Nephron progenitor cell (in vitro differentiated cells): ENCODE measurements around the gene MAP3K3.
A peak's percentile ranks its signal among the peaks of the same experiment; 100 is the strongest.

Experiments
- DNase-seq: peaks from one replicate; pipeline ENCODE4 v3.0.0; 2021
- H3K27ac Mint-ChIP-seq: 2 replicates; pipeline ENCODE4 v1.8.0; 2021; ENCODE audit warnings: mild to moderate bottlenecking, moderate library complexity, mixed read lengths
- H3K27me3 Mint-ChIP-seq: 2 replicates; pipeline ENCODE4 v1.8.0; 2021; ENCODE audit warnings: mild to moderate bottlenecking, low read depth, mixed read lengths; ENCODE audit not compliant: poor library complexity
- H3K36me3 Mint-ChIP-seq: 2 replicates; pipeline ENCODE4 v1.8.0; 2021; ENCODE audit warnings: low read depth, mixed read lengths
- H3K4me1 Mint-ChIP-seq: 2 replicates; pipeline ENCODE4 v1.8.0; 2021; ENCODE audit warnings: mixed read lengths
- H3K4me3 Mint-ChIP-seq: 2 replicates; pipeline ENCODE4 v1.8.0; 2021; ENCODE audit warnings: mild to moderate bottlenecking, moderate library complexity, mixed read lengths
- H3K9me3 Mint-ChIP-seq: 2 replicates; pipeline ENCODE4 v1.8.0; 2021; ENCODE audit warnings: mild to moderate bottlenecking, moderate library complexity, mixed read lengths
- TF ChIP-seq, protein P1 (sequence below): fragments of 200-600 bp; sonication (generic); IDR thresholded peaks from 2 replicates; pipeline ENCODE4 v1.5.0; 2021; ENCODE audit warnings: antibody characterized with exemption

MAP3K3 gene

DNA sequence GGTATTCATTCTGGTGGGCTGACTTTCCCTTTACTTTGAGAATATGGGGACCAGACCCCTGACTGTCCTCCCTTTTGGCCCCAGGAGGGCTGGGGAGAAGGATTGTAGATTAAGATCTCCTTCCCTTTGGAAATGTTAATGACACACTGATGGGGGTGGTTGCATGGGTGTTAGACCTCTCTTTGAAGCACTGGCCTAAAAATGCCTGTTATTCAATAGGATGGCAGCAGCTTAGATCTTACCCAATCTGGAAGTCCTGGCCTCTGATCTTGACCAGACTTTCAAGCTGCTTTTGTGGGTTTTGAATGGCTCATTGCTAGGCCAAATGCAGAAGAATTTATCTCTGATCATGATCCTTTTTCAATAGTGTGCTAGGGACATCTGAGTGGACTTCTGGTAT, 25.7 kb downstream of the MAP3K3 start:
- Mint-ChIP-seq H3K9me3 (no peaks in the 10 kb centered on the region), H3K27me3 (no peaks in the 10 kb centered on the region), H3K36me3 (peaks cover 15% of the 10 kb centered on the region), H3K27ac (no peak overlapping the region), H3K4me1 (peaks cover 10% of the 10 kb centered on the region), H3K4me3 (no peak overlapping the region)
- TF ChIP-seq, protein P1, sequence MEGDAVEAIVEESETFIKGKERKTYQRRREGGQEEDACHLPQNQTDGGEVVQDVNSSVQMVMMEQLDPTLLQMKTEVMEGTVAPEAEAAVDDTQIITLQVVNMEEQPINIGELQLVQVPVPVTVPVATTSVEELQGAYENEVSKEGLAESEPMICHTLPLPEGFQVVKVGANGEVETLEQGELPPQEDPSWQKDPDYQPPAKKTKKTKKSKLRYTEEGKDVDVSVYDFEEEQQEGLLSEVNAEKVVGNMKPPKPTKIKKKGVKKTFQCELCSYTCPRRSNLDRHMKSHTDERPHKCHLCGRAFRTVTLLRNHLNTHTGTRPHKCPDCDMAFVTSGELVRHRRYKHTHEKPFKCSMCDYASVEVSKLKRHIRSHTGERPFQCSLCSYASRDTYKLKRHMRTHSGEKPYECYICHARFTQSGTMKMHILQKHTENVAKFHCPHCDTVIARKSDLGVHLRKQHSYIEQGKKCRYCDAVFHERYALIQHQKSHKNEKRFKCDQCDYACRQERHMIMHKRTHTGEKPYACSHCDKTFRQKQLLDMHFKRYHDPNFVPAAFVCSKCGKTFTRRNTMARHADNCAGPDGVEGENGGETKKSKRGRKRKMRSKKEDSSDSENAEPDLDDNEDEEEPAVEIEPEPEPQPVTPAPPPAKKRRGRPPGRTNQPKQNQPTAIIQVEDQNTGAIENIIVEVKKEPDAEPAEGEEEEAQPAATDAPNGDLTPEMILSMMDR = no peak
- DNase-seq = no peak

DNA sequence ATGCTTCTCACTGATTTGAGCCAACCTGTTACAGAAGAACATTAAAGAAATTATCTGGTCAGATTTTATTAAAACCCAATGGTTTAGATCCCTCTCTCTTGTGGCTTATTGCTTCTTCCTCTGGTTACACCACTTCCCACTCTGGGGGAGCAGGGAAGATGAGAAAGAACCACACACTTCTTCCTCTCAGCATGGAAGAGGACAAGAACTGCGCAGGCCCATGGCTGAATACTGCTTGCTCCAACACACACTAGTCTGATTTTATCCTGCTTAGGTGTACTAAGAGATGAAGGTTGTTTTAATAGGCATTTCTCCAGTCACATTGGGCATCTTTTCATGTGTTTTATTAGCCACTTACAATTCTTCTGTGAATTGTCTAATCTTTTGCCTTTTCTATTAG, 27.6 kb downstream of the MAP3K3 start:
- no peak for DNase-seq
- Mint-ChIP-seq H3K27ac (no peak overlapping the region), H3K4me1 (peaks cover 26% of the 10 kb centered on the region), H3K27me3 (no peaks in the 10 kb centered on the region), H3K4me3 (no peak overlapping the region), H3K36me3 (peaks cover 21% of the 10 kb centered on the region), H3K9me3 (no peaks in the 10 kb centered on the region)
- TF ChIP-seq, protein P1 = no peak

DNA sequence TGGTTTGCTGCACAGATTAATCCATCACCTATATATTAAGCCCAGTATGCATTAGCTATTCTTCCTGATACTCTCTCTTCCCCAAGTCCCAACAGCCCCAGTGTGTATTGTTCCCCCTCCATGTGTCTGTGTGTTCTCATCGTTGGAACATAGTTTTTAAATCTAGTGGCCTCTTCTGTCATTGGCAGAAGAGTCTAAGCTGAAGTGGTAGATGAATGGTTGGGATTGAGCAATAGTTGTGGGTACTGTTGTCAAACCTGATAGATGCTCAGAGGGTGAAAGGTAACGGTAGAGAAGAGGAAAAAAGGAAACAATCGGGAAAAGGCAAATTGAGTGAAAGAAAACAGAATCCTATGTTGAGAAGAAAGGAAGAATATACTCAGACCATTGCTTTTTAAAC, 29.9 kb downstream of the MAP3K3 start:
- Mint-ChIP-seq H3K4me1 (peaks cover 37% of the 10 kb centered on the region), H3K4me3 (no peak overlapping the region), H3K9me3 (no peaks in the 10 kb centered on the region), H3K36me3 (peaks cover 12% of the 10 kb centered on the region), H3K27ac (peak overlapping the region; percentile 49), H3K27me3 (no peaks in the 10 kb centered on the region)
- DNase-seq = no peak
- TF ChIP-seq, protein P1 = no peak

DNA sequence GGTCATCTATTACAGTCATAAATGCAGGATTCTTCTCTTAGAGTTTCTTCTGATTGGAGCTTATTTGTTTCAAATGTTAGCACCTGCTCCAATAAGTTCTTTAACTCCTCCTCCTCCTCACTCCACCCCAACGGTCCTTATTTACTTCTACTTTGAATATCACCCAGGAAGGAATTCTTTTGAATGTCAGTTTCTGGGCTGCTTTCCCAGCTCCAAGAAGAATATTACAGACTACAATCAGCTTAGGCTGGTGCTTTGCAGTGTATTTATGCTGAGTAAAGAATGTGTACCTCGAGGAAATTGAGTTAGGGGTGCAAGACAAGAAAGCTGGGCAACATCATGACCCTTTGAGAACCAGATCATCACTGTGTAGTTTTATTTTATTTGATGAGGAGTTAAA, 30.8 kb downstream of the MAP3K3 start:
- Mint-ChIP-seq H3K9me3 (no peaks in the 10 kb centered on the region), H3K36me3 (peaks cover 16% of the 10 kb centered on the region)

DNA sequence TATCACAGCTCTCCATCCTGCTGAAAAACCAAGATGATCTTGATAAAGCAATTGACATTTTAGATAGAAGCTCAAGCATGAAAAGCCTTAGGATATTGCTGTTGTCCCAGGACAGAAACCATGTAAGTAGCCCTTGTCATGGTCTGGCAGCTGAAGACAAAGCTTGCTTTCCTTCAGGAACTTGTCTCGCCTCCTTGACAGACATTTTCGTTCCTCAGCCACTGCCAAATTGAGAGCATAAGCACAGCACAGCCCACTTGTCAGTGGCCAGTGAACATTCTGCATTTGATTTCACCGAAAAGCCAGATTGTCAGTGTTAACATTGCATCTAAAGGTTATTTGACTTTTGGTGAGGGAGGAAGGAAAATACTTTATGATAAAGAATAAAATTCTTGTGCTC, 35.6 kb downstream of the MAP3K3 start:
- no peak overlapping the region for H3K27ac Mint-ChIP-seq
- H3K36me3 Mint-ChIP-seq = peaks cover 37% of the 10 kb centered on the region
- TF ChIP-seq, protein P1 = no peak
- H3K4me1 Mint-ChIP-seq = peaks cover 35% of the 10 kb centered on the region
- no peak for DNase-seq
- H3K27me3 Mint-ChIP-seq = no peaks in the 10 kb centered on the region
- no peaks in the 10 kb centered on the region for H3K9me3 Mint-ChIP-seq
- no peak overlapping the region for H3K4me3 Mint-ChIP-seq

More for the DNA sequence above, 30.8 kb downstream of the MAP3K3 start:
- no peak for DNase-seq
- H3K27ac Mint-ChIP-seq = no peak overlapping the region
- no peaks in the 10 kb centered on the region for H3K27me3 Mint-ChIP-seq
- TF ChIP-seq, protein P1 = no peak
- H3K4me3 Mint-ChIP-seq = no peak overlapping the region
- peaks cover 43% of the 10 kb centered on the region for H3K4me1 Mint-ChIP-seq

DNA sequence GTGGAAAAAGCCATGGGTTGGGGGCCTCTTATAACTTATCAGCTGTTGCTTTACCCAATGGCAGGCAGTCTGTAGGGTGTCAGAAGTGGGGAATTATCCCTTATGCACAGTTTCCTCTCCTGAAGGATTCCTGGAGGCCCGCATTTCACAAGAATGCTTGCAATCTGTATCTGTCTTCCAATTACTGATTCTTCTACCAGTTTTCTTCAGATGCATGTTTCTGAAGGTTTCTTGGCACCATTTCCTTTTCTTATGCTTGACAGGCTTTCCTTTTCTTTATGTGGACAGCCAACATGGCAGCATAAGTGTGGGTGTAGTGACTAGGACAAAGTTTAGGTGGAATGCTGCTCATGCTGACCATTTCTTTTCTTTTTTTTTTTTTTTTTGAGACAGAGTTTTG, 36.1 kb downstream of the MAP3K3 start:
- DNase-seq = no peak
- H3K4me1 Mint-ChIP-seq = peaks cover 30% of the 10 kb centered on the region
- TF ChIP-seq, protein P1 = no peak
- no peaks in the 10 kb centered on the region for H3K27me3 Mint-ChIP-seq
- H3K9me3 Mint-ChIP-seq = no peaks in the 10 kb centered on the region
- H3K4me3 Mint-ChIP-seq = no peak overlapping the region
- H3K36me3 Mint-ChIP-seq = peaks cover 32% of the 10 kb centered on the region
- no peak overlapping the region for H3K27ac Mint-ChIP-seq
